GM23338 (cell line): Measurements from ENCODE around the gene UNC79.

Source experiments
- CTCF ChIP-seq, 2 experiments: fragments of 200-600 bp in 1 of 2; sonication (generic) in 1 of 2; conservative IDR thresholded peaks; 2 replicates each; pipeline versions ENCODE4 v1.5.1 to v1.6.1; 2016 to 2017; ENCODE audit warnings: antibody characterized with exemption in 2 of 2, low read depth in 2 of 2, mild to moderate bottlenecking in 2 of 2, moderate library complexity in 1 of 2
- EZH2 ChIP-seq: fragments of 200-600 bp; sonication (generic); IDR thresholded peaks from one replicate; pipeline ENCODE4 v1.8.0; 2017; ENCODE audit warnings: antibody characterized with exemption, mild to moderate bottlenecking, low read depth; ENCODE audit not compliant: unreplicated experiment
- EZH2phosphoT487 ChIP-seq: fragments of 200-600 bp; sonication (generic); IDR thresholded peaks from one replicate; pipeline ENCODE4 v1.8.1; 2018; ENCODE audit warnings: antibody characterized with exemption; ENCODE audit not compliant: unreplicated experiment
- JUNB ChIP-seq: IDR thresholded peaks from one replicate; pipeline ENCODE4 v1.6.1; 2016; ENCODE audit warnings: antibody characterized with exemption; ENCODE audit not compliant: unreplicated experiment
- NANOG ChIP-seq: IDR thresholded peaks from 2 replicates; pipeline ENCODE4 v1.6.1; 2016; ENCODE audit warnings: antibody characterized with exemption, borderline replicate concordance
- POLR2AphosphoS5 ChIP-seq: IDR thresholded peaks from 2 replicates; pipeline ENCODE4 v1.6.1; 2016; ENCODE audit warnings: antibody characterized with exemption, low read depth
- REST ChIP-seq: IDR thresholded peaks from one replicate; pipeline ENCODE4 v1.6.1; 2018; ENCODE audit warnings: antibody characterized with exemption; ENCODE audit not compliant: unreplicated experiment
- ZNF331 ChIP-seq: fragments of 250-450 bp; sonication (Bioruptor Pico); IDR thresholded peaks from 2 replicates; pipeline ENCODE4 v1.5.0; 2020; ENCODE audit warnings: low read depth, mild to moderate bottlenecking, moderate library complexity

GRCh38 chr14:93538413-93538812 lies 107.7 kb downstream of the UNC79 start:
- TF ChIP-seq CTCF (conservative IDR thresholded peaks at IDR 0.05; ENCODE audit: low read depth in 2 of 2) (no peak), NANOG (no peak), POLR2AphosphoS5 (no peak), EZH2 (no peak), JUNB (no peak), REST (no peak), EZH2phosphoT487 (no peak), ZNF331 (CRISPR knock-in tag) (no peak)
